Sigmoid colon (tissue), 4 donors: Measurements from ENCODE around the gene MAST4.

ENCODE experiments used
- CTCF ChIP-seq, 4 experiments: fragments of 450-650 bp in 3 of 4; fragments of 200-600 bp in 1 of 4; IDR thresholded peaks; one replicate each; pipeline ENCODE4 v1.5.1; 2016 to 2019; ENCODE audit warnings: antibody characterized with exemption in 4 of 4, mild to moderate bottlenecking in 3 of 4, moderate library complexity in 2 of 4
- POLR2AphosphoS5 ChIP-seq, 4 donors: sonication (generic); formaldehyde crosslinking; IDR thresholded peaks; one replicate each; pipeline ENCODE4 v1.6.1; 2017; ENCODE audit warnings: antibody characterized with exemption in 4 of 4

GRCh38 chr5:66742896-66743247 is 146.7 kb downstream of the MAST4 start:
- TF ChIP-seq CTCF (IDR thresholded peaks at IDR 0.05) (no peak), POLR2AphosphoS5 (IDR thresholded peaks at IDR 0.05) (no peak)
